ENCODE data around the gene NAA11. TPM values are rescaled to one million over a fixed set of nuclear protein-coding genes. Genes with fewer than 3 reads are reported as not detected.

Gene NAA11
- total RNA-seq, 2 experiments from 2014 or later, result not detected

DNA sequence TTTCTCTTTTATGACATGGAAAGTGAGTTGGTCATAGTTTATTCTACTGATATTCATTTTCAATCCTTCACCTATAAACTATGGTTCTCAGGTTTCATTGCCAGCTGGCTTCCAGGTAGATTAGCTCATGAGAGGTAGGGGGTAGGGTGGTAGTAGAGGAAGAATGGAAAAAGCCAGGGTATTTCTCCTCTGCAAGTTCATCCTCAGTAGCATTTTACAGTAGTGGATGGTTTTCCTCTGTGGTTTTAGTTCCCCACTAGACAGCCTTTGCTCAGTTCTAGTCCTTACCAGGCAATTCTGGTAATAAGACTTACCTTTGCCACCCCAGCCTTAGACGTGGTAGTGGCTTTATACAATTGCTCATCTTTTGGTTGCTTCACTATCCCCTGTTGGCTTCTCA lies 8.9 kb upstream of the NAA11 start:
- Mint-ChIP-seq H3K36me3 (ENCODE audit: low read depth) (no peaks in the 10 kb centered on the region), H3K27me3 (no peaks in the 10 kb centered on the region), H3K27ac (no peak overlapping the region), H3K4me1 (no peaks in the 10 kb centered on the region), H3K4me3 (no peak overlapping the region), H3K9me3 (no peaks in the 10 kb centered on the region)
- POLR2A ChIA-PET, result no interaction called here
- CTCF ChIA-PET, result no interaction called here
- no peak for DNase-seq

DNA sequence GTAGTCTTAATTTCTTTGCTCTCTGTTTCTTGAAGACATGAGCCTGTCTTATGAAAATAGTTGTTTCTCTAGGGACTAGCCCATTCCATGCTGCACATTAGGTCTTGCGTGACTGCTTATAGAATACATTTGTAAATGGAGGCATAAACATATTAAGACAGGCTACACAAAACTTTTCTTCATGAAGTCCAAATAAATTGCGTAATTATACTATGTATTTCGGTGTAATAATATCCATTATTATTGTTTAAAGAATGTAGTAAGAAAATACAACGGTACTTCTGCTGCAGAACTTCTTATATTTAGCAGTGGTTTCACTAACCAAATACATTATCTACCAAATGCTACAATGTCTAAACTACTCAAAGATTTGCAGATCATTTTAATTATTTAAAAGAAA lies 8.5 kb upstream of the NAA11 start:
- H3K4me1 Mint-ChIP-seq, result no peaks in the 10 kb centered on the region
- H3K4me3 Mint-ChIP-seq, result no peak overlapping the region
- CTCF ChIA-PET, result no interaction called here
- no peaks in the 10 kb centered on the region for H3K9me3 Mint-ChIP-seq
- POLR2A ChIA-PET, result no interaction called here
- DNase-seq, result no peak
- H3K27ac Mint-ChIP-seq, result no peak overlapping the region
- no peaks in the 10 kb centered on the region for H3K27me3 Mint-ChIP-seq
- no peaks in the 10 kb centered on the region for H3K36me3 Mint-ChIP-seq (ENCODE audit: low read depth)

DNA sequence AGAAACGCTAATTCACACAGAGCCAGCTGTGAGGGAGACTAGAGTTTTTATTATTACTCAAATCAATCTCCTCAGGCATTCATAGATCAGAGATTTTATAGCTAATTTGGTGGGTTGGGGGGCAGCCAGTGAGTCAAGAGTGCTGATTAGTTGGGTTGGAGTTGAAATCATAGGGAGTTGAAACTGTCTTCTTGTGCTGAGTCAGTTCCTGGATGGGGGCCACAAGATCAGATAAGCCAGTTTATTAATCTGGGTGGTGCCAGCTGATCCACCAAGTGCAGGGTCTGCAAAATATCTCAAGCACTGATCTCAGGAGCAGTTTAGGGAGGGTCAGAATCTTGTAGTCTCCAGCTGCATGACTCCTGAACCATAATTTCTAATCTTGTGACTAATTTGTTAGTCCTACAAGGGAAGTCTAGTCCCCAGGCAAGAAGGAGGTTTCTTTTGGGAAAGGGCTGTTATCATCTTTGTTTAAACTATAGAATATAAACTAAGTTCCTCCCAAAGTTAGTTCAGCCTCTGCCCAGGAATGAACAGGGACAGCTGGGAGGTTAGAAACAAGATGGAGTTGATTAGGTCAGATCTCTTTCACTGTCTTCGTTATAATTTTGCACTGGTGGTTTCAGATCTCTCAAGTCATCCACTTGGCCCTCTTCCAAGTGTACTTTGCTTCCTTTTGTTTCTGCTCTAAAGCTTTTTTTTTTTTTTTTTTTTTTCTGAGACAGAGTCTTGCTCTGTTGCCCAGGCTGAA lies 5.4 kb upstream of the NAA11 start:
- H3K4me1 Mint-ChIP-seq, result no peaks in the 10 kb centered on the region
- H3K27me3 Mint-ChIP-seq, result no peaks in the 10 kb centered on the region
- POLR2A ChIA-PET, result no interaction called here
- CTCF ChIA-PET, result no interaction called here
- no peak overlapping the region for H3K27ac Mint-ChIP-seq
- H3K9me3 Mint-ChIP-seq, result no peaks in the 10 kb centered on the region
- DNase-seq, result no peak
- no peak overlapping the region for H3K4me3 Mint-ChIP-seq
- no peaks in the 10 kb centered on the region for H3K36me3 Mint-ChIP-seq (ENCODE audit: low read depth)

DNA sequence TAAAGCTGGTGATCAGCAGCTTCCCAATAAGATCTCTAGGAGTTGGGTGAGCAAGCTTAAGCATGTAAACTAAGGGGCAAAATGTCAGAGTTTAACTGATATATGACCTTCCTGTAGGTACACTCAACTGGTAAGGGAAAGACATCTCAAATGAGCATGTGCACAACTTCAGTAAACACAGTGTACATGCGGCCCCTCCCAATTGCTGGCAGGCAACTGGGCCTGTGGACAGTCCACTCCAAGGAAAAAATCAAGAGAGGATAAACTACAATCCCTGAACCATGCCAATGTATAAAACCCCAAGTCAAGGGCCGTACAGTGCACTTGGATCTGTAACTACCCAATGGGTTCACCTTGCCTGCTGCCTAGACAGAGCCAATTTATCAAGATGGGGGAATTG lies 4.9 kb upstream of the NAA11 start:
- CTCF ChIA-PET, result no interaction called here
- Mint-ChIP-seq H3K4me1 (no peaks in the 10 kb centered on the region), H3K27ac (no peak overlapping the region), H3K4me3 (no peak overlapping the region), H3K36me3 (ENCODE audit: low read depth) (no peaks in the 10 kb centered on the region), H3K9me3 (no peaks in the 10 kb centered on the region), H3K27me3 (no peaks in the 10 kb centered on the region)
- POLR2A ChIA-PET, result no interaction called here
- DNase-seq, result no peak

DNA sequence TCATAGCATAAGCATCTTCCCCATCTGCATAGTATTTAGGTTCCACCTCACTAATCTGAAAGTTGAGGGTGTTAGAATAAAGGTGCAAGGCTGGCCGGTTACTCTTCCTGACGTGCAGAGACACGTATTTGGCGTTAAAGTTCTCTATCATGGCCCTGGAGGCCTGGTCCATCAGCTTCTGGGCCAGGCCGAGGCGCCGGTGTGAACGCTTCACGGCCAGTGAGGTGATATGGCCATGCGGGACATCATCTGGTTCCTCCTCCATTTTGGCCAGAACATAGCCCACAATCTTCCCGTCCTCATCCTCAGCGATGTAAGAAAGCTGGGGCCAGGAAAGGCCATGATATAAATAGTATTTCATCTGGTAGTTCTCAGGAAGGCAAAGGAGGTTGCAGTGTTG lies 425 bp downstream of the NAA11 start:
- Mint-ChIP-seq H3K9me3 (no peaks in the 10 kb centered on the region), H3K4me1 (no peaks in the 10 kb centered on the region), H3K4me3 (no peak overlapping the region), H3K27ac (no peak overlapping the region), H3K27me3 (no peaks in the 10 kb centered on the region), H3K36me3 (ENCODE audit: low read depth) (no peaks in the 10 kb centered on the region)
- DNase-seq, result no peak
- CTCF ChIA-PET, result no interaction called here
- POLR2A ChIA-PET, result no interaction called here

DNA sequence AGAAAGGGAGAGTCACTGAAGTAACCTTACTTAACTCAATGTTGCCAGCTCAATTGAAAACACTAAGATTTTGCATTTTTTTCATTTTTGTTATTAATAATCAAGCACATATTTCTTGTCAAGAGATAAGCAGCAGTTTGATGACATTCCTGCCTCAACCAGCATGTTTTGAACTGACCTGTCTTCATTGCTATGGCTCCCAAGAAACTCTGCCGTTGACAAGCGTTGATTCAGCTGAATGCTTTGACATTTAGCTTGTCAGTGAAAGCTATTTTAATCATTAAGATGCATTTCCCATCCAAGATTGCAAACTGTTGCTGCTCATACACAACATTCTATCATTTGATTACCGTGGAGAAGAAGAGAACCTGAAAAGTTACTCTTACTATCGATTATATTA lies 5.9 kb downstream of the NAA11 start:
- H3K4me3 Mint-ChIP-seq, result no peak overlapping the region

DNA sequence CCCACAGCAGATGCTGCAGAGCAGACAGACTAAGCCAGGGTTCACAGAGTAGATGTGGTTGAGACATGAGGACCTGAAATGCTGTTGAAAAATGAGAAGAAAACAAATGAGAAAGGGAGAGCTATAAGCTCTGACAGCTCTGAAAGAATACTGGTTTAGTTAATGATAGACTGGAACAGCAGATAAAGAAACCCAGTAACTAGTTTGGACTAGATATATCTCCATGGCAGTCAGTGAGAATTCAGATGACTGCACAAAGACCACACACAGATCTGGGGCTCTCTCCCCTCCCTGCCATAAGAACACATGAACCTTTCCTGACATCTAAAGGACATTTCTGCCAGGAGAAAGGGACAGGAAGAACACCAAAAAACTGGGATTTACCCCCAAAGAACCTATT lies 8.2 kb downstream of the NAA11 start:
- H3K27me3 Mint-ChIP-seq, result no peaks in the 10 kb centered on the region
- H3K9me3 Mint-ChIP-seq, result no peaks in the 10 kb centered on the region
- POLR2A ChIA-PET, result no interaction called here
- CTCF ChIA-PET, result no interaction called here
- DNase-seq, result no peak
- no peaks in the 10 kb centered on the region for H3K4me1 Mint-ChIP-seq
- H3K36me3 Mint-ChIP-seq (ENCODE audit: low read depth), result no peaks in the 10 kb centered on the region
- no peak overlapping the region for H3K27ac Mint-ChIP-seq
- H3K4me3 Mint-ChIP-seq, result no peak overlapping the region

More for the DNA sequence above, 5.9 kb downstream of the NAA11 start:
- H3K4me1 Mint-ChIP-seq, result no peaks in the 10 kb centered on the region
- no peaks in the 10 kb centered on the region for H3K36me3 Mint-ChIP-seq (ENCODE audit: low read depth)
- ChIA-PET POLR2A (no interaction called here), CTCF (no interaction called here)
- no peak for DNase-seq
- no peaks in the 10 kb centered on the region for H3K9me3 Mint-ChIP-seq
- no peaks in the 10 kb centered on the region for H3K27me3 Mint-ChIP-seq
- H3K27ac Mint-ChIP-seq, result no peak overlapping the region

DNA sequence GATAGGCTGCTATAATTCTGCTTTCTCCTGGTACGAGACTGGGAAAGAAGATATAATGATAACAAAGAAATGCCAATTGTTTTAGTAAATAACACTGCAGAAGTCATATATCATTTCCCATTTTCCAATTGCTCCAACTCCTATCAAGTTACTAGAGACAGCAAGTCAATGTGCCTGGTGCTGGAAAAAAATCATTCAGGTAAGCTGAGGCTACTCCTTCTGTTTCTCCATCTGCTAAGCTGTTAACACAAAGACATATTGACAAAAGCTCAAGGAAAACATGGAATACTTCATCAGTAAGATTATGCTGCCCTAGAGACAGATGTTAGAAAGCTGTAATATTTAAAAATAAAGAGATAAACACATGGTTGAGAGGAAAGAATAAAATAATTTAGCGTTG lies 10.0 kb downstream of the NAA11 start:
- no peak overlapping the region for H3K27ac Mint-ChIP-seq
- no peaks in the 10 kb centered on the region for H3K9me3 Mint-ChIP-seq
- no peak overlapping the region for H3K4me3 Mint-ChIP-seq
- no peaks in the 10 kb centered on the region for H3K27me3 Mint-ChIP-seq
- CTCF ChIA-PET, result no interaction called here
- POLR2A ChIA-PET, result no interaction called here
- DNase-seq, result no peak
- no peaks in the 10 kb centered on the region for H3K36me3 Mint-ChIP-seq (ENCODE audit: low read depth)
- H3K4me1 Mint-ChIP-seq, result no peaks in the 10 kb centered on the region

DNA sequence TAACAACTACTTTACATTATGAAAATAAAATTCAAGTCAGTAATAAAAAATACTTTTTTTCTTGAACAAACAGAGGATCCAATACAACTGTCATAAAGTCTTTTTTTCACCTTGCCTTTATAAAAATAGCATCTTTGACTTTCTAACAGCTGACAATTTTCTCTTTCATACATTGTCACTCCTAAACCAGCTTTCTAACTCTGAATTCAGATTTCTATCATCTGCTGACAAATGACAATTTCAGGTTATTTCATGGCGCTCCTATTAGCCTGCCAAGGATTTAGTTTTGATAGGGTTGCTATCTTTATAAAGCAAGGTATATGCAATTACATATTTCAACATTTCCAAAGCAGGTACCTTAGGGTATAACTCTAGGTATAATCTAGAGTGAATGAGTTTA lies 14.6 kb downstream of the NAA11 start:
- H3K4me1 Mint-ChIP-seq, result no peaks in the 10 kb centered on the region
- H3K27ac Mint-ChIP-seq, result no peak overlapping the region
- no peaks in the 10 kb centered on the region for H3K27me3 Mint-ChIP-seq
- POLR2A ChIA-PET, result no interaction called here
- no peak overlapping the region for H3K4me3 Mint-ChIP-seq
- H3K36me3 Mint-ChIP-seq (ENCODE audit: low read depth), result no peaks in the 10 kb centered on the region
- CTCF ChIA-PET, result no interaction called here
- no peak for DNase-seq
- H3K9me3 Mint-ChIP-seq, result no peaks in the 10 kb centered on the region

DNA sequence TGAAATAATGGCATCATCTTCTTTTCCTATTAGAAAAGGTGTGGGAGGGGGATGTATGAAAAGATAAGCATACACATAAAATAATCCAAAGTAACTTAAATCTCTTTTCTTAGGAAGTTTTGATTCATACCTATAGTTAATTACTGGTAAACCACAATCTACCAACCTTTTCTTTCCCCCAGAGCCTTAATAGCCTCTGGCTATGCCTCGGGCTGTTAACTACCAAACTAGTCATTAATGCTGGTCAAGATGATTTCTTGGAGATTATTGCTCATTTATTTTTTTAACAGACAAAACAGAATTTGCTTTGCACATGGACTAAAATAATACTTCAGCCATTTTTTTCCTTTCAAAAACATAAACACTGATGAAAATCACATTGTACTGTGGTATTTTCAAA lies 16.9 kb downstream of the NAA11 start:
- DNase-seq, result no peak
- ChIA-PET CTCF (interaction anchor here (1.1 kb wide), 1 partner anchor 19 kb away, joined by 3 read pairs; no protein-coding TSS in a partner anchor), POLR2A (no interaction called here)
- Mint-ChIP-seq H3K4me1 (no peaks in the 10 kb centered on the region), H3K27me3 (no peaks in the 10 kb centered on the region), H3K9me3 (no peaks in the 10 kb centered on the region), H3K36me3 (ENCODE audit: low read depth) (no peaks in the 10 kb centered on the region), H3K27ac (no peak overlapping the region), H3K4me3 (no peak overlapping the region)

DNA sequence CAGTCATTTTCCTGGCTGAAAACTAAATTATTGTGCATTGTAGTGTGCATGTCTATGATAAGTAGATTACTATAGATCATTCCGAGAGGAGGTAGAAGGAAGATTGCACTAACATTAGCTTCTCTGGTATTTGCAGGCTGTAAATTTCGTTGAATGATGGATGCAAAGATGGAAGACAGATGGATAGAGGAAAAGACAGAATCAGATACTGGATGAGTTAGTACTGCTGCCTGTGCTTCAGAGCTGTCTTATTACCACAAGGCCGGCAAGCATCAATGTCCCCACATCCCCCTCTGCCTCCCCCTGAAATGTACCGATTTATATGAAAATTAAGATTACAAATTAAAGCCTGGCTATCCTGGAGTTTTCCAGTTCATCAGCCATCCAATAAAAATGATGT lies 17.7 kb downstream of the NAA11 start:
- DNase-seq, result no peak
- Mint-ChIP-seq H3K9me3 (no peaks in the 10 kb centered on the region), H3K4me3 (no peak overlapping the region), H3K4me1 (no peaks in the 10 kb centered on the region), H3K27me3 (no peaks in the 10 kb centered on the region), H3K27ac (no peak overlapping the region), H3K36me3 (ENCODE audit: low read depth) (no peaks in the 10 kb centered on the region)
- POLR2A ChIA-PET, result no interaction called here
- CTCF ChIA-PET, result interaction anchor here (1.1 kb wide), 1 partner anchor 20 kb away, joined by 3 read pairs; no protein-coding TSS in a partner anchor

DNA sequence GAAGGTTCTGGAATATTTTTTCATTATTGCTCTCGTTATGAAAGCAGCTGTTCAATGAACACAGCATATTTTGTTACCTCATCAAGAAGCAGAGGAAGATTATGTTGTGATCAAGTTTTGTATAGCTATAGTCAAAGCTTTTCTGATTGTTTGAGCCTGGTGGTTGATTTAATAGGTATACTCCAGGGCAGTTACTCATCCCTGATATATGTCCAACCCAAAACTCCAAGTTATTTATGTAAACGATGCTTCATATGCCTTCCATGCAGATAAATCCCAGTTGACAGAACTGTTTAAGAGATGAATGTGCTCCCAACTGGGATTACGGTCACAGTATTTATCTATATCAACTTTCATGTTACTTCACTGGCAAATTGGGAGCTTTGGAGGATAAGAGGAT lies 19.1 kb downstream of the NAA11 start:
- no peaks in the 10 kb centered on the region for H3K36me3 Mint-ChIP-seq (ENCODE audit: low read depth)
- CTCF ChIA-PET, result no interaction called here
- H3K27me3 Mint-ChIP-seq, result no peaks in the 10 kb centered on the region
- POLR2A ChIA-PET, result no interaction called here
- no peak for DNase-seq
- no peaks in the 10 kb centered on the region for H3K9me3 Mint-ChIP-seq
- no peak overlapping the region for H3K27ac Mint-ChIP-seq
- H3K4me3 Mint-ChIP-seq, result no peak overlapping the region
- no peaks in the 10 kb centered on the region for H3K4me1 Mint-ChIP-seq

DNA sequence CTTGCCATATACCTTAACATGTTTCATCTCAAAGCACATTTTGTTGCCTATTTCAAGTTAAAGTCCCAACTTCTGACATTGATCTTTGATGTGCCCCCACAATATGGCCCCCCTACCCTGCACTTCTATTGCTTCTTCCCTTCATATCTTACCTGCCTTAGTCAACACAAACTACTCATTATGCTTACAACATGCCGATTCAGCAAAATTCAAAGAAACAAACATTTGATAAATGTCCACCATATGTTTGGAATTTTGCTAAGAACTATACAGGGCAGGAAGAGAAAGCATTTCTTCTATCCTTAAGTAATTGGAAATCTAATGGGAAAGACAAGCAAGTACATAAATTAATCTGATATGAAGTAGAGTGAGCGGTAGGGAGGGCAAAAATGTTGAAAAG lies 25.6 kb downstream of the NAA11 start:
- CTCF ChIA-PET, result no interaction called here
- Mint-ChIP-seq H3K9me3 (no peaks in the 10 kb centered on the region), H3K36me3 (ENCODE audit: low read depth) (no peaks in the 10 kb centered on the region), H3K27me3 (no peaks in the 10 kb centered on the region), H3K4me1 (no peaks in the 10 kb centered on the region), H3K4me3 (no peak overlapping the region), H3K27ac (no peak overlapping the region)
- POLR2A ChIA-PET, result no interaction called here
- DNase-seq, result no peak

DNA sequence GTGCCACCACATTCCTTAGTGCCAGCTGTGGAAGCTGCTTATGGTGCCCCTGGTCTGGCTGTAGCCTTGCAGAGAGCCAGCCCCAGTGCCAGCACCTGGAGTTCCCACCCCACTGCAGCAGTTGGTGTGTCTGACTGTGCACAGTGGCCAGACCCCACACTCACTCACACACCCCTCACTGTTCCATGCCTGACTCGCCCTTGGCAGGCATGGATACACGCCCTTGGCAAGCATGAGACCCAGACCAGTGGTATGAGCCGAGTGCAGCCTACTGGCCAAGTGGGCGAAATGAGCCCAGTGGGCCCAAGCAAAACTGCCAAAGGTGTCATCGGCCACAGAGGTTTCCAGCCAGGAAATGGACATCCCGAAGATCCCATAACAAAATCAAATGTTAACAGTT lies 27.4 kb downstream of the NAA11 start:
- Mint-ChIP-seq H3K4me3 (no peak overlapping the region), H3K36me3 (ENCODE audit: low read depth) (no peaks in the 10 kb centered on the region), H3K27me3 (no peaks in the 10 kb centered on the region), H3K27ac (no peak overlapping the region), H3K4me1 (no peaks in the 10 kb centered on the region), H3K9me3 (no peaks in the 10 kb centered on the region)
- no peak for DNase-seq
- CTCF ChIA-PET, result no interaction called here
- POLR2A ChIA-PET, result no interaction called here
